ENCODE results near the gene STMN3. TPM values are rescaled to one million over a fixed set of nuclear protein-coding genes. Genes with fewer than 3 reads are reported as not detected.

STMN3 gene
- total RNA-seq, 1 experiment from 2014 or later = 42.7 TPM

DNA sequence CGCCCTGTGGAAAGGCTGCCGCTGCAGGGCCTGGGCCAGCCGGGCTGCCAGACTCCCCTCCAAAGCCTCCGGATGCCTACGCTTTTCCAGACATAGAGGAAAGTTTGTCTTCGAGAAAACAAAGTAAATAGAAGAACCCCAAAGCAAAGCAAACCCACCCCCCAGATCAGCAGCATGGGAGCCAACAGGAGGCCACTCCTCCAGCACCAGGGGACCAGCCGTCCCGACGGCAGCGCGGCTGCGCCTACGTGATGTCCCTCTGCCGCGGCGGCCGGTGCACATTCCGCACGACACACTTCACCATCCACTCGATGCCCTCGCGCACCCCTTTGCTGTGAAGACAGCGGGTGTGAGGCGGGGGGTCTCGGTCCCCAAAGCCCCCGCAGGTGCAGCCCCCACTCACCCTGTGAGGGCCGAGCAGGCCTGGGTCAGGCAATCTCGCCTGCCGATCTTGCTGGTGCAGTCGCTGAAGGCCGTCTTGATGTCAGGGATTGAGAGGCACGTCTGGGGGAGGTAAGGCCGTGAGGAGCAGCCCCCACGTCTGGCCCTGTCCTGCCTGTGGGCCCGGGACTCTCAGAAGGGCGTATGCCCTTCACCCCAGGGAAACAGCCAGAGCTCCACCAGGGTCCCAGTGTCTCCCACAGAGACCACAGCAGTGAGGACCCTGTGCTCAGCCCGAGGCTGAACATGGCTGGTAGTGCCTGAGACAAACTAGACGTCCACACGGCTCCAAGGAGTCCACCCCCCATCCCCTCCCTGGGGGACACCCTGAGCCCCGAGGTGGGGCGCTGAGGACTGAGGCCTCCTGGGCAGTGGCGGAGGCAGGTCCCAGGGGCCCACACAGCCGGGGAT lies 47.2 kb upstream of the STMN3 start:
- ChIA-PET POLR2A (no interaction called here), CTCF (interaction anchor here (0.6 kb wide), 1 partner anchor 200 kb away, joined by 8 read pairs; no protein-coding TSS in a partner anchor)
- TF ChIP-seq POLR2AphosphoS5 (IDR thresholded peaks at IDR 0.05; ENCODE audit: low read depth, low read length) = peak; percentile 35; the same call in 1 of the 2 replicates
- TF ChIP-seq, protein P1, sequence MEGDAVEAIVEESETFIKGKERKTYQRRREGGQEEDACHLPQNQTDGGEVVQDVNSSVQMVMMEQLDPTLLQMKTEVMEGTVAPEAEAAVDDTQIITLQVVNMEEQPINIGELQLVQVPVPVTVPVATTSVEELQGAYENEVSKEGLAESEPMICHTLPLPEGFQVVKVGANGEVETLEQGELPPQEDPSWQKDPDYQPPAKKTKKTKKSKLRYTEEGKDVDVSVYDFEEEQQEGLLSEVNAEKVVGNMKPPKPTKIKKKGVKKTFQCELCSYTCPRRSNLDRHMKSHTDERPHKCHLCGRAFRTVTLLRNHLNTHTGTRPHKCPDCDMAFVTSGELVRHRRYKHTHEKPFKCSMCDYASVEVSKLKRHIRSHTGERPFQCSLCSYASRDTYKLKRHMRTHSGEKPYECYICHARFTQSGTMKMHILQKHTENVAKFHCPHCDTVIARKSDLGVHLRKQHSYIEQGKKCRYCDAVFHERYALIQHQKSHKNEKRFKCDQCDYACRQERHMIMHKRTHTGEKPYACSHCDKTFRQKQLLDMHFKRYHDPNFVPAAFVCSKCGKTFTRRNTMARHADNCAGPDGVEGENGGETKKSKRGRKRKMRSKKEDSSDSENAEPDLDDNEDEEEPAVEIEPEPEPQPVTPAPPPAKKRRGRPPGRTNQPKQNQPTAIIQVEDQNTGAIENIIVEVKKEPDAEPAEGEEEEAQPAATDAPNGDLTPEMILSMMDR (IDR thresholded peaks at IDR 0.05) = no peak
- intact Hi-C loops (cut with micrococcal nuclease; ENCODE audit: unreplicated experiment) (no loop called here), in situ Hi-C loops (cut with HindIII; ENCODE audit: low pct_unique_long_range_greater_than_20kb, low sequenced_read_pairs) (no loop called here)
- no peaks in the 10 kb centered on the region for H3K9me3 ChIP-seq (ENCODE audit: control insufficient read depth, insufficient read depth, low read depth, low read length)
- no peak overlapping the region for H3K4me3 ChIP-seq (ENCODE audit: low read depth in 2 of 2, low read length in 2 of 2)
- ATAC-seq (no peak), DNase-seq (ENCODE audit: low read depth, low spot score) (no peak)
- no TSS peak for BruUV-seq (replicated peaks)
- H3K36me3 ChIP-seq (ENCODE audit: control insufficient read depth, insufficient read depth, low read length) = no peaks in the 10 kb centered on the region
- peak overlapping the region; percentile 77 for H3K27ac ChIP-seq (ENCODE audit: low read length)
- no peaks in the 10 kb centered on the region for H3K27me3 ChIP-seq (ENCODE audit: control insufficient read depth, insufficient read depth, low read length)
- H3K4me1 ChIP-seq (ENCODE audit: control insufficient read depth, insufficient read depth, low read length) = peaks cover 64% of the 10 kb centered on the region

DNA sequence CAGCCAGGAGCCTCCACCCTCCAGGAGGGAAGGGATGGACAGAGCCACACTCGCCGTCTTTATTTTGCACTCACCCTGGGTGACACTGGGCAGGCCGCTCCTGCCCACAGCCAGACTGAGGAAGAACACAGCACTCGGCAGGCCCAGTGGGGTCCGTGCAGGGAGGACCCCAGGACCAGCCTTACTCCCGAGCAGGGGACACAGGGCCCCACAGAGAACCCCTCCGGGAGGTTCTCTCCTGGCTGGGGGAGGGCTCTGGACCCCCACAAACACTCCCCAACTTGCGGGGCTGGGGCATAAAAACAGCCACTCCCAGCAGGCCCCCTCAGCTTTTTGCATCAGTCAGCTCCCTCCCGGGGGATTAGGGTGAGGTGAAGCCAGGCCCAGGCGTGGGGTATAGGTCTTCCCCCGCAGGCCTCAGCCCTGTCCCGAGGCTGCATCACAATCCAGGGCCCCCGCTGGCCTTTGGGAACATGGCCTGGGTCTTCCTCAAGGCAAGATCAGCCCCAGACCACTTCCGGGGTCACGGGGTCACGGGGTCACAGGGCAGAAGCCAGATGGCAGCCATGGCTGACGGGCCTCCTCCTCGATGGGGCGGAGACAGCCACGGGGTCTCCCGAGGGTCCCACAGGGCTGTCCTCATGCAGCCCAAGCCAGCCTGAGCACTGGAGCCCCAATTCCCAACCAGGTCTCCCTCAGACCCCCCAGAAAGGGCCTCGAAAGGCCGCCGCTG lies 46.4 kb upstream of the STMN3 start:
- CTCF ChIA-PET = no interaction called here
- H3K27me3 ChIP-seq (ENCODE audit: control insufficient read depth, insufficient read depth, low read length) = no peaks in the 10 kb centered on the region
- peaks cover 64% of the 10 kb centered on the region for H3K4me1 ChIP-seq (ENCODE audit: control insufficient read depth, insufficient read depth, low read length)
- DNase-seq (ENCODE audit: low read depth, low spot score) (no peak), ATAC-seq (peak; percentile 30)
- no peaks in the 10 kb centered on the region for H3K9me3 ChIP-seq (ENCODE audit: control insufficient read depth, insufficient read depth, low read depth, low read length)
- in situ Hi-C loops (cut with HindIII; ENCODE audit: low pct_unique_long_range_greater_than_20kb, low sequenced_read_pairs) (no loop called here), intact Hi-C loops (cut with micrococcal nuclease; ENCODE audit: unreplicated experiment) (no loop called here)
- TSS peak; percentile 68 for BruUV-seq (replicated peaks)
- TF ChIP-seq POLR2AphosphoS5 (IDR thresholded peaks at IDR 0.05; ENCODE audit: low read depth, low read length) (0 out of 2 replicates have a peak, but pooled peaks have one; percentile 16), TCF7L2 (IDR thresholded peaks at IDR 0.05; ENCODE audit: low read depth, low read length) (no peak)
- TF ChIP-seq, protein P1 (IDR thresholded peaks at IDR 0.05) = no peak
- H3K4me3 ChIP-seq (ENCODE audit: low read depth in 2 of 2, low read length in 2 of 2) = no peak overlapping the region
- POLR2A ChIA-PET = interaction anchor here (0.7 kb wide), 1 partner anchor 44 kb away, joined by 3 read pairs; no protein-coding TSS in a partner anchor
- H3K36me3 ChIP-seq (ENCODE audit: control insufficient read depth, insufficient read depth, low read length) = no peaks in the 10 kb centered on the region
- peak overlapping the region; percentile 77 for H3K27ac ChIP-seq (ENCODE audit: low read length)

DNA sequence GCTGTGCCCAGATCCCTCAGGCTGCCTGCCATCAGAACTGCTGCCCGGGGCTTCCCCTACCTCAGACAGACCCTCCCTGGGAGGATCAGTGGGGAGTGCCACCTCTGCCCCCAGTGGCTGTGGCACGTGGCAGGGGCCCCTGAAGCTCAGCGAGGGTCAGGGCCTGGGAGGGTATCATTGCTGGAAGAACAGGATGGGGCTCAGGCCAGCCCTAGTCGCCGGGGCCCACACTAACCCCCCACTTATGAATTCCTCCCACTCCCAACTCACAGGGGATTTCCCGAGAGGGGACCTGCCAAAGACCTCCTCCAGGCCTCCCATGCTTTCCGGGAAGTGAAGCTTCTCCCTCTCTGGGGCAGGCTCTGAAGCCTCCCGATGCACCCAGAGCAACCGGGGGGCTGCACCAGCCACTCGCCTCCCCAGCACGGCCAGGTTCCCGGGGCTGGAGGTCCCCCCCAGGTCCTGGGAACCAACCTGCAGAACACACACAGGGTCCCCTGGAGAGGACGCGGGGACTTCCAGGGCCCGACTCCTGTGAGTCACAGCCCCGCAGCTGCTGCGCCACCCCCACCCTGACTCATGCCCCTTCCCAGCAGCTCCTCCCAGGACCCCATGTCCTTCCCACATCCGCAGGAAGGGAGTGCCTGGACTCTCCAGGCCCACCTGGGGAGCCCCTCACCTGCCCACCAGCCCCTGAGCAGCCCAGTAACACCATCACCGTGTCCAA lies 45.7 kb upstream of the STMN3 start:
- peak; percentile 33; the same call in 1 of the 2 replicates for TF ChIP-seq POLR2AphosphoS5 (IDR thresholded peaks at IDR 0.05; ENCODE audit: low read depth, low read length)
- no peak for TF ChIP-seq SIN3A (IDR thresholded peaks at IDR 0.05; ENCODE audit: borderline replicate concordance, insufficient read depth, low read depth, low read length)
- peaks cover 64% of the 10 kb centered on the region for H3K4me1 ChIP-seq (ENCODE audit: control insufficient read depth, insufficient read depth, low read length)
- H3K4me3 ChIP-seq (ENCODE audit: low read depth in 2 of 2, low read length in 2 of 2) = no peak overlapping the region
- ChIA-PET POLR2A (interaction anchor here (0.6 to 0.9 kb wide), 3 partner anchors 12 to 45 kb away, joined by 3 read pairs; no protein-coding TSS in a partner anchor), CTCF (interaction anchor here (1.0 kb wide), 1 partner anchor 161 kb away, joined by 3 read pairs; no protein-coding TSS in a partner anchor)
- no peaks in the 10 kb centered on the region for H3K9me3 ChIP-seq (ENCODE audit: control insufficient read depth, insufficient read depth, low read depth, low read length)
- no TSS peak for BruUV-seq (replicated peaks)
- in situ Hi-C loops (cut with HindIII; ENCODE audit: low pct_unique_long_range_greater_than_20kb, low sequenced_read_pairs) = no loop called here
- DNase-seq (ENCODE audit: low read depth, low spot score) (peak; percentile 60), ATAC-seq (peak; percentile 68)
- no peaks in the 10 kb centered on the region for H3K36me3 ChIP-seq (ENCODE audit: control insufficient read depth, insufficient read depth, low read length)
- H3K27ac ChIP-seq (ENCODE audit: low read length) = peak overlapping the region; percentile 77
- H3K27me3 ChIP-seq (ENCODE audit: control insufficient read depth, insufficient read depth, low read length) = no peaks in the 10 kb centered on the region
- intact Hi-C loops (cut with micrococcal nuclease; ENCODE audit: unreplicated experiment) = no loop called here
